ENCODE results near the gene SLC22A9.
"Not testable (repeated sequence)": the region's sequence is repeated elsewhere in the genome, so short reads cannot be mapped to it uniquely, and the experiment has no call there.

The SLC22A9 gene

DNA sequence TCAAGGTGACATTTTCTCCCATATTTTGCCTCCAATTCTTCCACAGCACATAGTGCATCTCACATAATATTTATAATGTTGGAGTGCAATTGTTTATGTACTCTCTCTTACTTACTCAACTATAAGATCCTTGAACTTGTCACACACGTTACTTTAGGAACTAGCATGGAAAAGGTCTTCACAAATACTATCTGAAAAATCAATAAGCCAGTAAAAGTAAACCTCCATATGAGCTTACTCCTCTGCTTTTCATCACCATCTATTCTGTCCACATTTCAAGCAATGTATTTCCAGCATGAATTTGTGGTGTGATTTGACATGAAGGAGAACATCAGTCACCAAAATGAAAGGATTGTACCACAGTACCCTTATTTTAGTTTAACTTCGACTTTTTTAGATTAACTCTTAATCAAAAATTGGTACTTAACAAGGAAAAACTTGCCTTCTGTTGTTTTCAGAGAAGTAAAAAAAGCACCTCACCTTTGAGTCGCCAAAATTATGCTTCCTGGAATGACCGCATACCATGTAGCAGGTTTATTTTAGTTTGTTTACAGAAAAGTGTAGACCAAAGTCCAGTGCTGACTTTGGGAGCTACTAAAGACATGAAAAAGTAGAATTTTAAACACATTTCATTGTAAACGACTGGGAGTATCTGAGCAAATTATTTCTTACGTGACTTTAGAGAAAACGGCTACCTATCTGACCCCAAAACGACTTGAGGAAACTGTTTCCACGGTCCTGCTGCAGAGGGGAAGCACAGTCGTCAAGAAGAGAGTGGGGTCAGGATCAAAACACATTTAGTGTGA lies at the start of gene SLC22A9:
TSS of gene SLC22A9 (plus strand) at position 621 of the 806 bp plus-strand sequence. CDS start 272 bp downstream, outside the sequence.
- no peak for DNase-seq

GRCh38 chr11:63321723-63322122 lies 47.9 kb upstream of the SLC22A9 start:
- no peak for DNase-seq

GRCh38 chr11:63335089-63335488 lies 34.5 kb upstream of the SLC22A9 start:
- DNase-seq = not testable (repeated sequence)

GRCh38 chr11:63337070-63337469 lies 32.5 kb upstream of the SLC22A9 start:
- no peak for DNase-seq

DNA sequence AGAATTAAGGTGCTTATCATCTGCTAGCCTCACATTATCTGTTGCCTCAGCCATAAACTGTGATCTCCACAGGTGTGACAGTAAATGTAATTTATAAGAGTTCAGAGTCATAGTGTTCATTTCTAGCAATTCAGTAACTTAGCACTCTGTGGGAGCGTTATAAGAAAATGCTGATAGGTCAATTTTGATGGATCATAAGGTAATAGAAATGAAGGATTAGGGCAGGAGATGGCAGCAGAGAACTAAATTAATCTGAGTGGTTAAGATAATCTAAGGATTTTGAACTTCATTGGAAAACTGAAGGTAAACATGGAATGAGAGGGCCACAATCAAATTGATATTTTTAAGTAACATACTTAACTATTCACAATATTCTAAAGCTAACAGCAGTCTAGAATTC lies 26.5 kb upstream of the SLC22A9 start:
- no peak for DNase-seq

DNA sequence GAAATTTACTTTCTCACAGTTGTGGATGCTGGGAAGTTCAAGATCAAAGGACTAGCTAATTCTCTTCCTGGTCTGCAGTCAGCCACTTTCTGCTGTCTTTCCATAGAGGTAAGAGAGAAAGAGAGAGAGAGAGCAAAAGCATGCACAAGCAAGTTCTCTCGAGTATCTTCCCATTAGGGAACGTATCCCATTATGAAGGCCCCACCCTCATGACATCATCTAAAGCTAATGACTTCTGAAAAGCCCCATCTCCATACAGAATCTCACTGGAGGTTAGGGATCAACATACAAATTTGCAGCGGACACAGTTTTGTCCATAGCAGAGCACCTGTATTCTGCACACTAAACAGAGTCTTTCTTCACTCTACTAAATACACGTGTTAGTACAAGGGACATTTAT lies 17.4 kb upstream of the SLC22A9 start:
- DNase-seq = no peak

DNA sequence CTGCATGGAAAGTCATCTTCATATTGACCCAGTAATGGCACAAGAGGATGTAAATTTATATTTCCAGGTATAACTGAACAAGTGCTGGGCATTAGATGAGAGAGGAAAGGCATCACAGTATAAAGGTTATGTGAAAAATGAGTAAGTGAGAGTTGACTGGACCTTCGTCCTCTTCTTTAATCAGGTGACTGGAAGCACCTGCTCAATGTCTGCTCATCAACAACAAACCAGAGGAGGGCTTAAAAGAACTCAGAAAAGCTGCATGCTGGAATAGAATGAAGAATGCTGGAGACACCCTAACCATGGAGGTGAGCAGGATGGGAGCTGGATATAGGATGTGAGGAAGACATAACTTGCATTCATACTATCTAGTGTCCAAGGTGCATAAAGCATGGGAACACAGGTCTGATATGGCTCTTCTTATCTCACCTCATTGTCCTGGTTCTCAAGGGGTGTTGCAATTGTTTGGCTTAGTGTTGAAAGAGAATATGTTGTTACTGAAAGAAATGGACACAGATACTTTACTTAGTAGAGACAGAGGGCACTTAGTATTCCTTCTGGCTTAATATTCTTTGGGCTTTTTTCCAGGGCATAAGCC lies 7.3 kb upstream of the SLC22A9 start:
- no peak for DNase-seq

DNA sequence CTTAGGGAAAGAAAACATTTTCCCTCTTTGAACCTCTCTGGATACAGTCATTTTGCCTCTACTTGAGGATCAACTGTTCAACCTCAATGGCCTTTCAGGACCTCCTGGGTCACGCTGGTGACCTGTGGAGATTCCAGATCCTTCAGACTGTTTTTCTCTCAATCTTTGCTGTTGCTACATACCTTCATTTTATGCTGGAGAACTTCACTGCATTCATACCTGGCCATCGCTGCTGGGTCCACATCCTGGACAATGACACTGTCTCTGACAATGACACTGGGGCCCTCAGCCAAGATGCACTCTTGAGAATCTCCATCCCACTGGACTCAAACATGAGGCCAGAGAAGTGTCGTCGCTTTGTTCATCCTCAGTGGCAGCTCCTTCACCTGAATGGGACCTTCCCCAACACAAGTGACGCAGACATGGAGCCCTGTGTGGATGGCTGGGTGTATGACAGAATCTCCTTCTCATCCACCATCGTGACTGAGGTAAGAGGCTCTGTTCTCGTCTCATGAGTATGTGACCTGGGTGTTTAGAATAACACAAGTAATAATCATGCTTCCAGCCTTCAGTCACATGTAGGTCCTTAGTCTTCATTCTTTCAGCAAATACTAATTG lies 495 bp downstream of the SLC22A9 start:
- DNase-seq = no peak

DNA sequence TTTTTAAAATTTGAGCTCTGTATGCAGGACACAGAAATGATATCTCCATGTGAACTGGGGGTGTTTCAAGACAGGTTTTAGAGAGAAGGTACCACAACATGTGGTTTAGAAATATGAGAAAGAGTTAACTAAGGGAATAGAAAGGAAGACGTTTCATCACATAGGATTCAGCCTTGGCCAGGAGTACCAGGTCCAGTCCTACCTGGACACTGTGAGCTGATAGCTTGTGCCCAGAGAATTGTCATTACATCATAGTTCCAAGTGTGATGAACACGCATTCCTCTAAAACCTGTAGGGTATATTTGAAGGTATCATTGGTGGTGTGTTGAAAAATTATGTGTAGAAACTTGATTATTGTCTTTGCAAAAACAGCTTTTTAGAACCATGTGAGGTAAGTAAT lies 1.8 kb downstream of the SLC22A9 start:
- no peak for DNase-seq

GRCh38 chr11:63375434-63375833 lies 5.8 kb downstream of the SLC22A9 start:
- DNase-seq = no peak

- DNase-seq = no peak
Measured at GRCh38 chr11:63380130-63380529, 10.5 kb downstream of the SLC22A9 start.

- no peak for DNase-seq
Measured at GRCh38 chr11:63395697-63396096, 26.1 kb downstream of the SLC22A9 start.

DNA sequence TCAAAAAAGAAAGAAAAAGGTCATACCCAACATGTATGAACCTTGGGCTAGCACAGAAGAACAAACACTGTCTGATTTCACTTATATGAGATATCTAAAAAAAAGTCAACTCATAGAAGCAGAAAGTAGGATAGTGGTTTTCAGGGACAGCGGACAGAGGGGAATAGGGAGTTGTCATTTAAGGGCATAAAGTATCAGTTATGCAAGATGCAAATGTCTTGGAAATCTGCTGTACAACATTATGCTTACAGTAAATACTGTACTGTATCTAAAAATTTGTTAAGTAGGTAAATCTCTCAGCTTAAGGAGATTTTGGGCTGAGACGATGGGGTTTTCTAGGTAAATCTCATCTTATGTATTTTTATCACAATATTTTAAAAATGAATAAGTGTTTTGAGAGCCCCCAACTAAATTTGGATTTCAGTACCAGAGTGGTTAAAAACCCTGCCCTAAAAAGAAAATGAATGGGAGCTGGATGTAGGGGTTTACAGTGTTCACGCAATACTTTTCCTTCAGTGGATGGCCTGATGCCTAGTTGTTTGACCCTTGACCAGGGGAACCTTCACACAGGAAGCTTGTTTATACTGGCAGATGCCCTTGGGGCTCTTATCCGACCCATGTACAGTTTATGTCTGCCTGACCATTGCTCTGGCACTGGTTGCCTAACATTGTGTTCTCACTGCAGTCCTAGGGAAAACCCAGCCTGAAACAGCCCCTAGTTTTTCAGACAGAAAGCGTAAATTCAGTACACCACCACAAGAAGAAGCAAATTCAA lies 34.8 kb downstream of the SLC22A9 start:
- no peak for DNase-seq

- DNase-seq = no peak
Measured at GRCh38 chr11:63405114-63405513, 35.5 kb downstream of the SLC22A9 start.

DNA sequence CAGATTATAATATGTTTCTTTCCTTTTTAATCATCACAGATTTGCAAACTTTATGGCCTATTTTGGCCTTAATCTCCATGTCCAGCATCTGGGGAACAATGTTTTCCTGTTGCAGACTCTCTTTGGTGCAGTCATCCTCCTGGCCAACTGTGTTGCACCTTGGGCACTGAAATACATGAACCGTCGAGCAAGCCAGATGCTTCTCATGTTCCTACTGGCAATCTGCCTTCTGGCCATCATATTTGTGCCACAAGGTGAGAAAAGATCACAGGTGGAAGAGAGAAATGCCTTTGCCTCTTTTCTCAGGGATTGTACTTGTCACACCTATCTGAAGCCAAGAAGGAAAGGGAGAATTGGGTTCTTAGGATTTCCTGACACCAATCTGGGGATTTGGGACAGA lies 36.9 kb downstream of the SLC22A9 start:
- DNase-seq = no peak

DNA sequence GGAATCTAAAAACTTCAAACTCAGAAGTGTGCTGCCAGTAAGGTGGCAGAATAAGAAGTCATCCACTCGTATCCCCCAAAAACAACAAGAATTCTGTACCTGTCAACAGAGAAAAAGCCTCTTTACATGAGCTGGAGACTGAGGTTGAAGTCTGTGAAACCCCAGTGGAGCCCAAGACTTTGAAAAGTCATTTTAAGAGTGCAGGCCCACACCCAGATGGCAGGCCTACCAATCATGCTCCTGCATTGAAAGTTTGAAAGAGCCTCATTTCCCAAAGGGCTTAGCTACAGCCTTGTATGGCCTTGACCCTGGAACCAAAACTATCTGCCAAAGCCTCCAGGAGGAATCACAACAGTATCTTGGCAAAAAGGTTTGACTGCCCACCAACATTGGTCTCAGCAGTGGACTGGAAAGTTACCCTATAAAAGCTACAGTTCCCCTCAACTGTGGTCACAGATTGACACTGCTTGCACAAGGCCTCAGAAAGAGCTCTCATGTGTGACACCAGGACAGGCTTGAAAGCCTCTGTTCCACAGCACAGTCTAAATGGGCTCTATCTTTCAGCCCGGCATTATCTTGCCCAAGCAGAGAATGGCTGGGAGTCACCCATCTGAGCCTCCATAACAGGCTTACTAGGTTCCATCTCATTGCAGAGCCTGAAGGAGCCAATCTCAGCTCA lies 47.7 kb downstream of the SLC22A9 start:
- no peak for DNase-seq

DNA sequence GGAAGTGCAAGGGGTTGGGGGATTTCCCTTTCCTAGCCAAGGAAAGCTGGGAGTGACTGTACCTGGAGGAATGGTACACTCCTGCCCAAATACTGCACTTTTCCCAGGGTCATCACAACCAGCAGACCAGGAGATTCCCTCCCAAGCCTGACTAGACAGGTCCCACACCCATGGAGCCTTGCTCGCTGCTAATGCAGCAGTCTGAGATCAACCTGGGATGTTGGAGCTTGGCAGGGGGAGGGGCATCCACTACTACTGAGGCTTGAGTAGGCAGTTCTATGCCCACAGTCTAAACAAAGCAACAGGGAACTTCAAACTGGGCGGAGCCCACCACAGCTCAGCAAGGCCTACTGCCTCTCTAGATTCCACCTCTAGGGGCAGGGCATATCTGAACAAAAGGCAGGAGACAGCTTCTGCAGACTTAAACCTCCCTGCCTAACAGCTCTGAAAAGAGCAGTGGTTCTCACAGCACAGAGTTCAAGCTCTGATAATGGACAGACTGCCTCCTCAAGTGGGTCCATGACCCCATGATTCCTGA lies 58.5 kb downstream of the SLC22A9 start:
- DNase-seq = no peak

GRCh38 chr11:63430731-63431130 lies 61.1 kb downstream of the SLC22A9 start:
- not testable (repeated sequence) for DNase-seq

GRCh38 chr11:63435351-63435750 lies 65.8 kb downstream of the SLC22A9 start:
- DNase-seq = not testable (repeated sequence)

DNA sequence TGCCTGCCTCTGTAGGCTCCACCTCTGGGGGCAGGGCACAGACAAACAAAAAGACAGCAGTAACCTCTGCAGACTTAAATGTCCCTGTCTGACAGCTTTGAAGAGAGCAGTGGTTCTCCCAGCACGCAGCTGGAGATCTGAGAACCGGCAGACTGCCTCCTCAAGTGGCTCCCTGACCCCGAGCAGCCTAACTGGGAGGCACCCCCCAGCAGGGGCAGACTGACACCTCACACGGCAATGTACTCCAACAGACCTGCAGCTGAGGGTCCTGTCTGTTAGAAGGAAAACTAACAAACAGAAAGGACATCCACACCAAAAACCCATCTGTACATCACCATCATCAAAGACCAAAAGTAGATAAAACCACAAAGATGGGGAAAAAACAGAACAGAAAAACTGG lies 66.2 kb downstream of the SLC22A9 start:
- not testable (repeated sequence) for DNase-seq

- DNase-seq = no peak
Measured at GRCh38 chr11:63443714-63444113, 74.1 kb downstream of the SLC22A9 start.

- DNase-seq = no peak
Measured at GRCh38 chr11:63444160-63444559, 74.6 kb downstream of the SLC22A9 start.
